Epithelial cell of proximal tubule (primary cell): Measurements from ENCODE around the gene PIK3R4. TPM values are rescaled to one million over a fixed set of nuclear protein-coding genes. Genes with fewer than 3 reads are reported as not detected.

Source experiments
- total RNA-seq: library from RNA; depleted of rRNA; stranded (reverse); fragments of >200 nt; gene quantifications from 2 replicates; pipeline ENCODE4 v1.2.3, GENCODE V29; 2015

PIK3R4 gene
- total RNA-seq, 1 donor from 2014 or later, result 45.3 TPM

Other genes with a start within 250 kb of the PIK3R4 start
- gene COL6A6, start 229.7 kb downstream of the PIK3R4 start, total RNA-seq, result not detected in 2 replicates
- gene ATP2C1, start 147.3 kb upstream of the PIK3R4 start, total RNA-seq, result 72.6 and 104 TPM in 2 replicates